ENCODE data around the gene THRAP3.
"Not testable (repeated sequence)": the region's sequence is repeated elsewhere in the genome, so short reads cannot be mapped to it uniquely, and the experiment has no call there.

THRAP3 gene

DNA sequence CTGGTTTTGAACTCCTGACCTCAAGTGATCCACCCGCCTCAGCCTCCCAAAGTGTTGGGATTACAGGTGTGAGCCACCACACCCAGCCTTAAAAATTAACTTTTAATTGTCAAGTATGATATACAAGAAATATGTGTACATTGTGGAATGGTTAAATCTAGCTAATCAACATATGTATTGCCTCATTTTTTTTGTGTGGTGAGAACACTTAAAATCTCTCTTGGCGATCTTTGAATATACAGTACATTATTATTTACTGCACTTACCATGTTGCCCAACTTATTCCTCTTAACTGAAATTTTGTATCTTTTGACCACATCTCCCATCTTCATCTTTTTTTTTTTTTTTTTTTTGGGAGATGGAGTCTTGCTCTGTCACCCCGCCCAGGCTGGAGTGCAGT lies 23.3 kb downstream of the THRAP3 start:
- DNase-seq (ENCODE audit: low spot score): no peak

DNA sequence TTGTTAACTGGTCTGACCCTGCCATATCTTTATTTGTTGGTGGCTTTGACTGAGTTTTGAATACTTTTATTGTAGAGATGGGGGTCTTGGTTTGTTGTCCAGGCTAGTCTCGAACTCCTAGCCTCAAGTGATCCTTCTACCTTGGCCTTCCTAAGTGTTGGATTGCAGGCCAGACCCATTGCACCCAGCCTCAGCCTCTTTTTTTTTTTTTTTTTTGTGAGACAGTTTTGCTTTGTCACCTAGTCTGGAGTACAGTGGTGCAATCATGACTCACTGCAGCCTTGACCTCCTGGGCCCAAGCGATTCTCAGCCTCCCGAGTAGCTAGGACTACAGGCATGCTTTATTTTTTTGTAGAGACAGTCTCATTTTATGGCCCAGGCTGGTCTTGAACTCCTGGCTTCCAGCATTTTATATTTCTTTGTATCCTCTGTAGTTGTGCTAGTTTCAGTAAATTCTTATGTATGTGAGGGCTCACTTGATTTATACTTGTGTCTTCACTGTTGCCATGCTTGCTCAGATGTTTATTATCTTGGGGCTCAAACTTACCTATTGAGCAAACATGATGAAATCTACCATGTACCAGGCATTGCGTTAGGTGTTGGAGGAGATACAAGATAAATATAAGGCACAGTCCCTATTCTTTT lies 24.1 kb downstream of the THRAP3 start:
- no peak for DNase-seq (ENCODE audit: low spot score)

DNA sequence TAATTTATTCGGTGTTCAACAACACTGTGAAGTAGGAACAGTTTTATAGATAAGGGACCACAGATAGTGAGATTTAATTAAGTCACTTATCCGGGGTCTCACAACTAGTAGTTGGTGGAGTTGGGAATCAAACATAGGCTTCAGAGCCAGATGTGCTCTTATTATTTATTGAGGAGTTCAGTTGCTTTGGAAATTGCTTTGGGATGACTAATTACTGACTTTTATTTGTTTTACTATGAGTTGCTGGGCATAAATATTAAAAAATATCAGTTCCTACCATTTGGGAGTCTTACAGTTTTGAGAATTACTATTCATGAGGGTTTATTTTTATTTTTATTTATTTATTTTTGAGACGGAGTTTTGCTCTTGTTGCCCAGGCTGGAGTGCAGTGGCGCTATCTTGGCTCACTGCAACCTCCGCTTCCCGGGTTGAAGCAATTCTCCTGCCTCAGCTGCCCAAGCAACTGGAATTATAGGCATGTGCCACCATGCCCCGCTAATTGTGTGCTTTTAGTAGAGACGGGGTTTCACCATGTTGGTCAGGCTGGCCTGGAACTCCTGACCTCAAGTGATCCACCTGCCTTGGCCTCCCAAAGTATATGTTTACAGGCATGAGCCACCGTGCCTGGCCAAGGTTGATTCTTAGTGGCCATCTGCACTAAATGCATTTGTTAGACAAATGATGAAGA lies 27.7 kb downstream of the THRAP3 start:
- DNase-seq (ENCODE audit: low spot score): no peak

DNA sequence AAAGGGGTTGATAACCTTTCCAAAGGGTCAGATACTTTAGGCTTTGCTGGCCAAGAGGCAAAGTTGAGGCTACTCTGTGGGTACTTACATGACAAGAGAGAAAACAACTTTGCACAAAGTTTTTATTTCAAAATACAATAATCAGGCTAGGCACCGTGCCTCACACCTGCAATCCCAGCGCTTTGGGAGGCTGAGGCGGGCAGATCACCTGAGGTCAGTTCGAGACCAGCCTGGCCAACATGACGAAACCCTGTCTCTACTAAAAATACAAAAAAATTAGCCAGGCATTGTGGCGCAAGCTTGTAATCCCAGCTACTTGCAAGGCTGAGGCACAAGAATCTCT lies 28.2 kb downstream of the THRAP3 start:
- not testable (repeated sequence) for DNase-seq (ENCODE audit: low spot score)

DNA sequence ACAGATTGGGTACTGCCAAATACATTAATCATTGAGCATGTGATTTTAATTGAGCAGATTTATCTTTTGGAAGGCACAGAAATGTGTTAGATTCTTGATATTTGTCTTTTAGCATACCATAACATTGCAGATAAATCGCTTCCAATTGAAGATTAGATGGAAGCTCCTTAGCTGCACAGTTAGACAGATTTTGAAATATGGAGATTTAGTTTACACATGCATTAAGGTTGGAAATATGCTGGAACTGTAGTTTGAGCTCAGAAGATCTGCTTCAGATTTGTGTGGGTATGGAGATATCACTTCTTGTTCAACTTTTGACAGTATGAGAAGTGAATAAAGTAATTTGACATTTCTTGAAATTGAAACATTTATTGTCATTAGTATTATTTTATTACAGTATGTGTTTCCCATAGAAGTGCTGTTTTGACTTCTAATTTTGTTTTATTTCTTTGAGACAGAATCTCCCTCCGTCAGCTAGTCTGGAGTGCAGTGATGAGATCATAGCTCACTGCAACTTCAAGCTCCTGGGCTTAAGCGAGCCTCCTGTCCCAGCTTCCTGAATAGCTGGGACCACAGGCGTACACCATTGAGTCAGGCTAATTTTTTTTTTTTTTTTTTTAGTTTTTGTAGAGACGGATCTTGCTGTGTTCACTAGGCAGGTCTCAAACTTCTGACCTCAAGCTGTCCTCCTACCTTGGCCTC lies 29.1 kb downstream of the THRAP3 start:
- no peak for DNase-seq (ENCODE audit: low spot score)

DNA sequence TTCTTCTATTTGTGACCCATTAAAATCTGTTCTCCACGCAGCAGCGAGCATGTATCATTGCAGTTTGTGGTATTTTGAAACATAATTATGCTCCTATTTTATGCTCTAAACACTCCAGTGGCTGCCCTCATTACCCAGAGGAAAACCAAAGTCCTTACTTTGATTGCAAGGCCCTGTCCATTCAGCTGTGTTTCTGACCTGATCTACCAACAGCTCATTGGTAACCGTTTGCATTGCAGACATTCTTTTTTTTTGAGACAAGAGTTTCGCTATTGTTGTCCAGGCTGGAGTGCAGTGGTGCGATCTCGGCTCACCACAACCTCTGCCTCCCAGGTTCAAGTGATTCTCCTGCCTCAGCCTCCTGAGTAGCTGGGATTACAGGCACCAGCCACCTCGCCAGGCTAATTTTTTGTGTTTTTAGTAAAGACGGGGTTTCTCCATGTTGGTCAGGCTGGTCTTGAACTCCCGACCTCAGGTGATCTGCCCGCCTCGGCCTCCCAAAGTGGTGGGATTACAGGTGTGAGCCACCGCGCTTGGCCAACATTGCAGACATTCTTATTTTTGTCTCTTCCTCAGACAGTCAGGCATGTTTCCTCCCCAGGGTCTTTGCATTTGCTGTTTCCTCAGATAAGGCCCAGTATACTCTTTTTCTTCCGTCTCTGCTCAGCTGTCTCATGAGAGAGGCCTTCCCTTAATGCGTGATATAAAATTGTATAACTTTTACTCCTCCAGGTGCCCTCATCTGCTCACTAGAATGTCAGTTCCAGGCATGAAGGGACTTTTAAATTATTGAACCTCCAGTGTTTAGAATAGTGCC lies 32.5 kb downstream of the THRAP3 start:
- DNase-seq (ENCODE audit: low spot score): no peak

DNA sequence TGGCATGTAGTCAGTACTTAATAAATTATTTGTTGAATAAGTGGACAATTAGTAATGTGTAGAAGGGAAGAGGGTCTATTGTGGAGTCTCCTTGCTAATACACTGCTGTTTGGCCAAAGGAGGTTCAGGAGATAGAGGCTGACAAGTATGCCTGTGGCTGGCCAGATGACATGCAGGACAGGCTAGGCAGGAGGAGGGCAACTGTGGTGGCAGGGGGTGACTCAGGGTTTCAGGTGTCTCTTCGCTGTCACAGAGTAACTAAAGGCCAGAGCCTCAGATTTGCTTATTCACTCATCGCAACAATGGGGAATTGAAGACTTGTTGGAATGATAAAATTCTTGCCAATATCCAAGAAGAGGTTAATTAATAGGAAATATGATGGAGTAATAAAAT lies 33.1 kb downstream of the THRAP3 start:
- DNase-seq (ENCODE audit: low spot score): no peak

DNA sequence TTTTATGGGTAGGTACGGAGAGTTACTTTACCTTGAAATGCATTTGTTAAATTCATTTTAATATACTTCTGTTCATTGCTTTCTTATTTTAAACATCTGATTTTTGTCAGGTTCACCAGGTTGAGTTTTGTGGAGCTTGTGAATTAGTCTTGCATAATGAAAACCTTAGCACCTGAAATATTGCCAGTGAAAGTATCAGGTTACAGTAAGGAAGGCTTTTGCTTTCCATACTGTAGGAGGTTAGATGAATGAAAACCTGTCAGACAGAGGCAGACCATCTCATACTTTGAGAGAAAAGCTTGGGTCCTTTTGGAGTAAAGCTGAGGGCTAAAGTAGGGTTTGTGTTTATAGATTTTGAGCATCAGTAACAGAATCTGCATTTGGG lies 34.7 kb downstream of the THRAP3 start:
- no peak for DNase-seq (ENCODE audit: low spot score)

DNA sequence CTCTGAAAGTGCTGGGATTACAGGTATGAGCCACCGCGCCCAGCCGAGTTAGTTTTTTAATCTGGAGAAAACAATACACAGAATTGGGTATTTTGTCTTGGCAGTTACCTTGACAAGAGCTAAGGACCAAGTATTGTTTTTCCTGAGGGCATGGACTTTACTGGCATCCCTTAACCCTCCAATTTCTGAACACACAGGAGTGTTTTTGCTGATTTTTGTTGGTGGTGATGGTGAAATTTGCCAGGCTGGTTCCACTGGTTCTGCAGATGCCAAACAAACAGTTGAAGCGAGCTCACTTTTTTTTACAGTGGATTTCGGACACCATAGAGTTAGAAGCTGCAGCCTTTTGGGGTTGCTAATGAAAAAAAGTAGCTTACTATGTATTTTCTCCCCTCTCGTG lies 44.7 kb downstream of the THRAP3 start:
- DNase-seq (ENCODE audit: low spot score): no peak

DNA sequence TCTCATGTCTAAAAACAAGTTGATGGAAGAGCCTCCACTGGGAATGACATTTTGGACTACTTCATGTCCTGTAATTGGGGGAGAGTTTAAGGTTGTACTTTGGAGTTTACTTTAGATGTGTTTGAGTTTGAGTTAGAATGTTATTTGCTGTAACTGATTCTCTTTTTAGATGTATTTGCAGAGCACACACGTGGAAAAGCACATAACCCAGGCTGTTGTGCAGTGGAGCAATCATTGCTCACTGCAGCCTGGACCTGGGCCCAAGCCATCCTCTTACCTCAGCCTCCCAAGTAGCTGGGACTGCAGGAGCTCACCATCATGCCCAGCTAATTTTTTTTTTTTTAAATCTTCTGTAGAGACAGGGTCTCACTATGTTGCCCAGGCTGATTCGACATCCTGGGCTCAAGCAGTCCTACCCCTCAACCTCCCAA lies 45.2 kb downstream of the THRAP3 start:
- no peak for DNase-seq (ENCODE audit: low spot score)

DNA sequence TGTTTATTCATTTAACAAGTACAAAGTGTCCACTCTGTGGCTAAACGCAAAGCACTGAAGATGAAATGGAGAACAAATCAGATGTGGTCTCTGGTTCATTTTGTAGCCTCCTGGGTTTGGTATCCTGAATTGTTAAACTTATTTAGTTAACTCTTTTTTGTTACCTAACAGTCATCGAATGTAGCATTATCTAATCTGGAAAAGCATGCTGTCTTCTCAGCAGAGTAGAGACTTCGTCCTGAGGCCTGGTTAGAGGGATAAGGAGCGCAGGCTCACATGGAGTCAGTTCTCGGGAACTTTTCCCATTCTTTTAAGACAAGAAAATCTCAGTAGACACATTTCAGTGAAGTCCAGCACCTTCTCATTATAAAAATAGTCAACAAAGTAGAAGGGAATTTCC lies 48.8 kb downstream of the THRAP3 start:
- DNase-seq (ENCODE audit: low spot score): no peak

DNA sequence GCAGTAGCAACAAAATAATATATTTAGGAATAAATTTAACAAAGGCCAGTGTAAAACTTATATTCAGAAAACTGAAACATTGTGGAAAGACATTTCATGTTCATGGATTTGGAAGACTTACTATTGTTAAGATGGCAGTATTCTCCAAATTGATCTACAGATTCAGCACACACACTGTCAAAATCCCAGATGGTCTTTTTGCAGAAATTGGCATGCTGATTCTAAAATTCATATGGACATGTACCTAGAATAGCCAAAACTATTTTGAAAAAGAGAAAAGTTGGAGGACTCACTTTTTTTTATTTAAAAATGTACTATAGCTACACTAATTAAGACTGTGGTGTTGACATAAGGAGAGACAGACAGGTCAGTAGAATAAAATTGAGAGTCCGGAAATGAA lies 50.0 kb downstream of the THRAP3 start:
- DNase-seq (ENCODE audit: low spot score): no peak

DNA sequence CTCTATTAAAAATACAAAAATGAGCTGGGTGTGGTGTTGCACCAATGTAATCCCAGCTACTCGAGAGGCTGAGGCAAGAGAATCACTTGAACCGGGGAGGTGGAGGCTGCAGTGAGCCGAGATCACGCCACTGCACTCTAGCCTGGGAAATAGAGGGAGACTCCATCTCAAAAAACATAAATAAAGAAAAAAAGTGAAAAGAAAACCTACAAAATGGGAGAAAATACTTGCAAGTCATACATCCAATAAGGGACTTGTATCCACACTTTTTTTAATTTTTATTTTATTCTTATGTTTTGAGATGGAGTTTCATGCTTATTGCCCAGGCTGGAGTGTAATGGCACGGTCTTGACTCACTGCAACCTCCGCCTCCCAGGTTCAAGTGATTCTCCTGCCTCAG lies 52.4 kb downstream of the THRAP3 start:
- DNase-seq (ENCODE audit: low spot score): no peak

DNA sequence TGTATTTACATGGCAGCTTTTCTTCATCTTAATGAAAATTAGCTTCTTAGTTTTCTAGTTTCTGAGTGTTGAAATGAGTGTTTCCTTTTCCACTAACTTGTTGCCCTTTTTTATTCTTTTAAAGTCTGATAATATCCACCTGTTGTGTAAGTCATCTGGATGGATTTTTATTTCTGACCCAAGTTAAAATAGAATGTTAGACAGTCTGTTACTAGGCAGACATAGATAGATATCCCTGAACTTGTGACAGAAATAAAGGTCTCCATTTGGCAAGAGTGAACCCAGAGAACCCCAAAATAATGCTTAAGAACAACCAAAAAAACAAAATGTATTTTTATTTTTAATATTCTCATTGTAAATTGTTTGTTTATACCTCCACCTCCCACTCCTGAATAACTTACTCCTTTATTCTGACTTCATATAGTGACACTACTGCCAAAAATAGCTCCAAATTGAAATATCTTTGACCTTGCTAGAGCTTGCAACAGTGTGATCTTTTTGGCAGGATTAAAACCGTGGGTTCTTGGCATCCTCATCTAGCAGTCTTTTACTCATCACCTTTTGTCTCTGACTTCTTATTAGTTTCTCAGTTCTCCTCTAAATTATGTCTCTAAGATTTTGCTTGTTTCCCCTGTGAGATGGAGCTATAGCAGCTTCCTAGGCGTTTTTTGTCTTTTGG lies 55.0 kb downstream of the THRAP3 start:
- no peak for DNase-seq (ENCODE audit: low spot score)

DNA sequence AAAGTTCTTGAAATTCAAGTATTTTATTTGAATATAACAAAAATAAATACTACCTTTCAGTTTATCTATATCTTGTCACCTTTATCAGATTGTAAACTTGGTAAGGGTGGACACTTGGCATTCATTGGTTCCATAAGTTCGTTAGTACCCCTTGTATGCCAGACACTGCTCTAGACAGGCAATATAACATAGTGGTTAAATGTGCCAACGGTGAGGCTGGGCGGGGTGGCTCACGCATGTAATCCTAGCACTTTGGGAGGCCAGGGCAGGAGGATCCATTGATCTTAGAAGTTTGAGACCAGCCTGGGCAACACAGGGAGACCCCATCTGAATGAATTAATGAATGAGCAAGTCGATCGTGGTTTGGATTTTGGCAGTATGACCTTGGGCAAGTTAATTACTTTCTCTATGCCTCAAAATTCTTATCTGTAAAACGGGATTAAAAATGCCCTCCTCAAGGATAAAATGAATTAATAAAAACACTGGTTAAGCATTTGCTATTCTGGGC lies 55.6 kb downstream of the THRAP3 start:
- no peak for DNase-seq (ENCODE audit: low spot score)

DNA sequence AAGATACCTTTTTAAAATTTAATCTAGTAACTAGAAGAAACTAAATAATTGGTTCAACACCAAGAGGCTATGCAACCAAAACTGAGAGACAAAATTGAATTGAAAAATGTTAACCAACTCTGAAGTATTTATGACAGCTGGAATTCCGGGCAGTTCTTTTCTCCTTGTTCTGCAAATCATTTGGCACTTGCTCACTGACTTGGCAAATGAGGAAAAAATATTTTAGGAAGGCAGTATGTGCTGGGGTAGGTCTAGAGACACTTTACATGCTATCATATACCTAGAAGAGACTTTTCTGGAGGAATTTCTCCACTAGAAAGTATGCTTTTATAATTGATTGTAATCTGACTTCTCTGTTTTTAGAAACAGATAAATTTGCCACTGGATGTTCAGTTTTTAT lies 59.8 kb downstream of the THRAP3 start:
- DNase-seq (ENCODE audit: low spot score): no peak

DNA sequence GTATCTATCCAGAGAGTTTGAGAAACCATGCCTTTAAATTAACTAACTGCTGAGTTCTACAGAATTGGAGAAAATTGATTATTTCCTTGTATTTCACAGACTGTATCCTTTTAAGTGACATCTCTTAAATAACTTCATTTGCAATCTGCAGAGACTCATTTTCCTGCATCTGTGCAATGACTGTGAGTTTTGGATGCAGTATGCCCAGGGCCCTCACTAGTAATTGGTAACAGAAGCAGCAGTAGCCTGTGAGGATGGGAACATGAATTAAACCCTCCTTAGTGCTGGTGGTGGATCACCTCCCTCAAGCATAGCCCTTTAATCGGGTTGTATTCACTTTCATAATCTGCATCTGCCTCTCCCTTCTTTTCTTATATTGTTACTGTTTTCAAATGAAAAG lies 60.3 kb downstream of the THRAP3 start:
- DNase-seq (ENCODE audit: low spot score): no peak

DNA sequence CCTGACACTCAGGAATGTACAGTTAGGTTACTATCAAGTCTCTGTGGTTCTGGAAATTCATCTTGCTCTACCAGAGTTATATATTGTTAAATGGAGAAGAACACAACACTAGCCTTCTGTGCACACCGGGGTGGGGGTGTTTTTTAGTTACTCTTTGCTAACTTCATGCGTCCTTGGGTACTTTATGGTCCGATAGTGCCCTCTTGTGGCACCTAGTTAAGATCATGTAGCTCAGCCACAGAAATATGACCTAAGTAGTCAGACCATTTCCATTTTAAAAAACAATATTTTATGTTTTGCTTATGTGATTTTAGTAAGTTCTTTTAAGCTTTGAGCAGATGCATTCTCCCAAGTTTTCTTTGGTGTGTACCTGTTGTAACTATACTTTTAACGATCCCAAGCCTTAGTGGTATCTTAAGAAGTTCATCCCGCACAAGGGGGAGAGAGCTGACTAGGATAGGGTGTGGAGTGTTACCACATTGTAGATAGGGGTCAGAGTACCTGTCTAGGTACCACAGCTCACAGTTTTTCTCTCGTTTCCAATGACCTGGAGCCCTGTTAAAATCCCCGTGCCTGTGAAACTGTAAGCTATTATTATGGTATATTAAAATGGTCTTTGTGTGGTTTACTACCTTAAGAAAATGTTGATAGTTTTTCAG lies 61.3 kb downstream of the THRAP3 start:
- DNase-seq (ENCODE audit: low spot score): peak; percentile 60

DNA sequence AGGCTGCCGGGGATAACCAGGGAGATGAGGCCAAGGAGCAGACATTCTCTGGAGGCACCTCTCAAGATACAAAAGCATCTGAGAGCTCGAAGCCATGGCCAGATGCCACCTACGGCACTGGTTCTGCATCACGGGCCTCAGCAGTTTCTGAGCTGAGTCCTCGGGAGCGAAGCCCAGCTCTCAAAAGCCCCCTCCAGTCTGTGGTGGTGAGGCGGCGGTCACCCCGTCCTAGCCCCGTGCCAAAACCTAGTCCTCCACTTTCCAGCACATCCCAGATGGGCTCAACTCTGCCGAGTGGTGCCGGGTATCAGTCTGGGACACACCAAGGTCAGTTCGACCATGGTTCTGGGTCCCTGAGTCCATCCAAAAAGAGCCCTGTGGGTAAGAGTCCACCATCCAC lies 62.6 kb downstream of the THRAP3 start:
- no peak for DNase-seq (ENCODE audit: low spot score)

DNA sequence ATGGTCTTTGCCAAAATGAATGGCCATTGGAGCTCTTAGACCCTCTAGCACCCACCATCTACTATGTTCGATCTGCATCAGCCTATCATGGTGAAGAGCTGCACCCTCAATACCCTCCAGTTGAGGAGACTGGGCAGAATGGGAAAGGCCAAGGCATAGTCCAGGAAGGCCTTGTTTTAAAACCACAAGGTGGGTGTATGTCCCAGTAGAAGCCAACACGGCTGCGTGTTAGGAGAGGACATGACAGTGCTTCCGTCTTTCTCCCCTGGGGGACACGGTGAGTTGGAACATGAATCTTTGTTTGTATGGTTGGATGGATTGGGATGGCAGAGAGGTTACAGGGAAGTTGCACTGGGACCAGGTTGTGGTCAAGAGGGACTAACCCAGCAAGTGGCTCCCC lies 63.4 kb downstream of the THRAP3 start:
- no peak for DNase-seq (ENCODE audit: low spot score)

DNA sequence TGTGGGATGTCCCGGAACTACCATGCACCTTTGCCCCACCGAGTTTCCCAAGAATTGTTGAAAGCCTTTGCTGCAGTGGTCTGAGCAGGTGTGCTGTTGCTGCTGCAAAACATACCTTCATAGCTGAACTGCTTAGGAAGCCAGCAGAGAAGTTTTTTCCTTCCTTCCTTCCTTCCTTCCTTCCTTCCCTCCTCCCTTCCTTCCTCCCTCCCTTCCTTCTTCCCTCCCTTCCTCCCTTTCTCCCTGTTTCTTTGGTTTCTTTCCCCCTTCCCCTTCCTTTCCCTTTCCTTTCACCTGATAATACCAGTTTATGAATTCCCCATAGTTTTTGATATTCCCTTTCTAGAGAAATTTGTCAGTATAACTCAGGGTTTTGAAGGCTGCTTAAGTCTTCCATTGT lies 71.1 kb downstream of the THRAP3 start:
- DNase-seq (ENCODE audit: low spot score): no peak
